ENCODE data around the gene FAM13A. TPM values are rescaled to one million over a fixed set of nuclear protein-coding genes. Genes with fewer than 3 reads are reported as not detected.

Gene FAM13A
- total RNA-seq, 1 donor from 2014 or later = 57.7 TPM

DNA sequence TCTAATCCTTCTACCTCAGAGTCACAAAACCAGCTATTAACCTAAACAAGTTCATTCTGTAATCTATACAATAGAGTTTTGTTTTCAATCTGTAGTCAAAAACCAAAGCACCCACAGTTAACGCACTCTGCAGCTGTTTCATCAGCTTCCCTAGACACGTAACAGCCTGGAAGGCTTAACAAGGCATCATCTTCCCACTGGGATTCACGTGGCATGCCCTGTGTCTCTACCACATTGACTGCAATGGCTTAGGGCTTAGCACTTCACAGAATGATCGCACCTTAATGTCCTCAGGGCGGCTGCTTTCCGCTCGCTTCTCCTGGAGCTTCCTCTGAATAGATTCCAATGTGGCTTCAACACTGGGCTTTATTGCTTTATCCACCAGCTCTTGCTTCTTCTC lies 309.6 kb downstream of the FAM13A start:
- H3K27ac Mint-ChIP-seq = no peak overlapping the region
- no peaks in the 10 kb centered on the region for H3K27me3 Mint-ChIP-seq (ENCODE audit: low read depth)

DNA sequence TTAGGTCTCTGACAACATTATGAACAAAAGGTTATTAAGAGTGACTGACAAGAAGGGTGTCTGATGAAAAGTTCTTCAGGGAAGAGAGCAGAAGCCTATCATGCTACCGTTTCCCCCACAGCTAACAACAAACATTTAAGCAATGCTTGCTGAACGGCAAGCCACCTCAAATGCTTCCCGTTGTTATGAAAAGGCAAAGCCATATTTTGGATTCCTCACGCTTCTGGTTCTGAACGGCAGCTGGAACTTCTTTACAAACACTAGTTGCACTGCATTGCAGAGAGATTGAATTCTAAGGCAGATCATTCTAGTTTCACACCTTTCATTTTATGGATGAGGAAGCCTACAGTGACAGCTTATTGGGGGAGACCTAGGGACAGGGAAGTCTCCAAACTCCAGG lies 310.8 kb downstream of the FAM13A start:
- TF ChIP-seq, protein P1, sequence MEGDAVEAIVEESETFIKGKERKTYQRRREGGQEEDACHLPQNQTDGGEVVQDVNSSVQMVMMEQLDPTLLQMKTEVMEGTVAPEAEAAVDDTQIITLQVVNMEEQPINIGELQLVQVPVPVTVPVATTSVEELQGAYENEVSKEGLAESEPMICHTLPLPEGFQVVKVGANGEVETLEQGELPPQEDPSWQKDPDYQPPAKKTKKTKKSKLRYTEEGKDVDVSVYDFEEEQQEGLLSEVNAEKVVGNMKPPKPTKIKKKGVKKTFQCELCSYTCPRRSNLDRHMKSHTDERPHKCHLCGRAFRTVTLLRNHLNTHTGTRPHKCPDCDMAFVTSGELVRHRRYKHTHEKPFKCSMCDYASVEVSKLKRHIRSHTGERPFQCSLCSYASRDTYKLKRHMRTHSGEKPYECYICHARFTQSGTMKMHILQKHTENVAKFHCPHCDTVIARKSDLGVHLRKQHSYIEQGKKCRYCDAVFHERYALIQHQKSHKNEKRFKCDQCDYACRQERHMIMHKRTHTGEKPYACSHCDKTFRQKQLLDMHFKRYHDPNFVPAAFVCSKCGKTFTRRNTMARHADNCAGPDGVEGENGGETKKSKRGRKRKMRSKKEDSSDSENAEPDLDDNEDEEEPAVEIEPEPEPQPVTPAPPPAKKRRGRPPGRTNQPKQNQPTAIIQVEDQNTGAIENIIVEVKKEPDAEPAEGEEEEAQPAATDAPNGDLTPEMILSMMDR (IDR thresholded peaks at IDR 0.05; ENCODE audit: unreplicated experiment) = no peak
- Mint-ChIP-seq H3K4me1 (peaks cover 7% of the 10 kb centered on the region), H3K36me3 (peaks cover 77% of the 10 kb centered on the region), H3K27ac (no peak overlapping the region), H3K4me3 (no peak overlapping the region), H3K27me3 (ENCODE audit: low read depth) (no peaks in the 10 kb centered on the region), H3K9me3 (no peaks in the 10 kb centered on the region)
- no peak for DNase-seq (ENCODE audit: low spot score in 2 of 2, unreplicated experiment in 2 of 2)

More for the DNA sequence above, 309.6 kb downstream of the FAM13A start:
- TF ChIP-seq, protein P1 (IDR thresholded peaks at IDR 0.05; ENCODE audit: unreplicated experiment) = no peak
- no peak for DNase-seq (ENCODE audit: low spot score in 2 of 2, unreplicated experiment in 2 of 2)
- H3K4me3 Mint-ChIP-seq = no peak overlapping the region
- H3K9me3 Mint-ChIP-seq = no peaks in the 10 kb centered on the region
- H3K4me1 Mint-ChIP-seq = peaks cover 7% of the 10 kb centered on the region
- peaks cover 73% of the 10 kb centered on the region for H3K36me3 Mint-ChIP-seq

DNA sequence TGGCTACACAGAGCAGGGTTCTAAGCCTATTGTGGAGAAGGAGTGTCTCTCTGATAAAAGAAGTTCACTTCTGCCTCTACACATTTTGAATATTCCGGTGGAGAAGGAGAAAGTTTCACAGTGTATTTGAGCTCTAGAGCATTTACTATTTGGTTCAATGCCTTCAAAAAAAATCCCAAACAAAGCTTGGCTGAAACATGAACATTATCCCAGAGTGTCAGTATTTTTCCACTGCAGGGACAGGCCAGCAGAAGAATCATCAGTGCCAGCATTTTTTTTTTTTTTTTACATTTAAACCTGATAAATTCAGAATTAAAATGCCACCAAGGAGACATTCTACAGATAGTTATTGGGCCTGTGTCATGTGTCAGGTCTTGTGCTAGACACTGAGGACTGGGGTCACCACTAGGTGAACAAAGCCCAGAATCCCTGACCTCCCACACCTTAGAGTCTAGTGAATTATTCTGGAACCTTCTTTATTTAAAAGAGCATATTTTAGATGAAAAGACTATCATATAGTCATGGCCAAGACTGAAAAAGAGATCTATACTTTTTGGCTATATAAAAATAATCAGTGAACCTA lies 311.3 kb downstream of the FAM13A start:
- peaks cover 76% of the 10 kb centered on the region for H3K36me3 Mint-ChIP-seq
- no peak for DNase-seq (ENCODE audit: low spot score in 2 of 2, unreplicated experiment in 2 of 2)
- no peaks in the 10 kb centered on the region for H3K27me3 Mint-ChIP-seq (ENCODE audit: low read depth)
- H3K9me3 Mint-ChIP-seq = no peaks in the 10 kb centered on the region
- H3K4me3 Mint-ChIP-seq = no peak overlapping the region
- peaks cover 7% of the 10 kb centered on the region for H3K4me1 Mint-ChIP-seq
- TF ChIP-seq, protein P1 (IDR thresholded peaks at IDR 0.05; ENCODE audit: unreplicated experiment) = no peak
- H3K27ac Mint-ChIP-seq = no peak overlapping the region

DNA sequence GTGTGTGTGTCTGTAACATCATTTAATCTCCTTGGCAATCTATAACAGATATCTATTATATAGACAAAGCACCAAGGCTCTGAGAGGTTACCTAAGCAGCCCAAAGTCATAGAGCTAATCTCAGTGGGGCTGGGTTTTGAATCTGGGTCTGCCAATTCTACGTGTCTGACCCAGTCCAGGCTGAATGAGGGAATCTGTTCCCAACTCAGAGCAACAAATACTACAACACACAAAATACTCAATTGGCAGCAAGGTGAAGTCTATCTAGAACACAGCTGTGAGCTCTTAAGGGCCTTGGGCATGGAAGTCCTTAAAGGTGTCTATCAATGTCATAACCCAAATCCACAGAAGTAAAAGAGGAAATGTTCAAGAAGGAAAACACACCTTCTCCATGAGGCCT lies 311.8 kb downstream of the FAM13A start:
- TF ChIP-seq, protein P1 (IDR thresholded peaks at IDR 0.05; ENCODE audit: unreplicated experiment) = no peak
- H3K4me1 Mint-ChIP-seq = peaks cover 7% of the 10 kb centered on the region
- H3K4me3 Mint-ChIP-seq = no peak overlapping the region
- H3K27ac Mint-ChIP-seq = no peak overlapping the region
- no peak for DNase-seq (ENCODE audit: low spot score in 2 of 2, unreplicated experiment in 2 of 2)
- no peaks in the 10 kb centered on the region for H3K9me3 Mint-ChIP-seq
- no peaks in the 10 kb centered on the region for H3K27me3 Mint-ChIP-seq (ENCODE audit: low read depth)
- peaks cover 76% of the 10 kb centered on the region for H3K36me3 Mint-ChIP-seq

DNA sequence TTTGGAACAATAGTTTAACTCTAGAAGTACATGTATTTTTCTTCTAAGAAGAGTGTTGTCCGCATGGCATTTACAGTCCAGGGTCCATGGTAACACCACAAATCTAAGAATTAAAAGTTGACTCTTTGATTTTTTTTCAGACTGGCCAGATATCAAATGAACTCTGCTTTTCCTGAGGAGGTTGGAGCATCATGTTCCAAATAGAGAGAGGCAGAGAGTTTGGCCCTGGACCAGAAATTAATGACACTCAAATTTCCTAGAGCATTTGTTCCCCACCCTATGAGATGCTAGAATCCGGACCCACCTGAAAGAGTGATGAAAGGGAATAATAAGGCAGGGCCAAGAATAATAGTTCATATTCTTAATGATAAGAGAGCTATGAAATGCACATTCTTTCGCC lies 312.4 kb downstream of the FAM13A start:
- TF ChIP-seq, protein P1 (IDR thresholded peaks at IDR 0.05; ENCODE audit: unreplicated experiment) = no peak
- no peak for DNase-seq (ENCODE audit: low spot score in 2 of 2, unreplicated experiment in 2 of 2)
- H3K9me3 Mint-ChIP-seq = no peaks in the 10 kb centered on the region
- peaks cover 7% of the 10 kb centered on the region for H3K4me1 Mint-ChIP-seq
- peaks cover 77% of the 10 kb centered on the region for H3K36me3 Mint-ChIP-seq
- H3K27ac Mint-ChIP-seq = no peak overlapping the region
- no peaks in the 10 kb centered on the region for H3K27me3 Mint-ChIP-seq (ENCODE audit: low read depth)
- H3K4me3 Mint-ChIP-seq = no peak overlapping the region

DNA sequence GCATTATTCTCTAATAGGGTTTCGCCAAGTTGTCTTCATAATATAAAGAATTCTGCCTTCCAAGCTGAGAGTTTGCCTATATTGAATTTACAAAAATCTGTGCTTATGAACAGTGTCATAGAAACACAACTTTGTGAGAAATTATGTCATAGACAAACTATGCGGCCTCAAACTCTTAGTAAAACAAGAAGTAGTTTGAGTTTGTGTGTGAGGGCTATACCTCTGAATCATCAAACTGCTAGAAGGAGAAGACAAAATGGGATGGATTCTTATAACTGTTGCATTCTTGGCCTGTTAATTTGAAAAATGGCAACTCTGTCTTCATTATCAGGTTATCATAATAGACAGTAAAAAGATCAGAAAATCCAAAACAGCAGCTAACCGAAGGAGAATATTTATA lies 313.3 kb downstream of the FAM13A start:
- no peaks in the 10 kb centered on the region for H3K27me3 Mint-ChIP-seq (ENCODE audit: low read depth)
- TF ChIP-seq, protein P1 (IDR thresholded peaks at IDR 0.05; ENCODE audit: unreplicated experiment) = no peak
- no peak for DNase-seq (ENCODE audit: low spot score in 2 of 2, unreplicated experiment in 2 of 2)
- no peaks in the 10 kb centered on the region for H3K9me3 Mint-ChIP-seq
- peaks cover 72% of the 10 kb centered on the region for H3K36me3 Mint-ChIP-seq
- no peak overlapping the region for H3K4me3 Mint-ChIP-seq
- no peak overlapping the region for H3K27ac Mint-ChIP-seq
- H3K4me1 Mint-ChIP-seq = peaks cover 7% of the 10 kb centered on the region

All from mesothelial cell of epicardium (in vitro differentiated cells).